ENCODE measurements around the gene PGS1. TPM values are rescaled to one million over a fixed set of nuclear protein-coding genes. Genes with fewer than 3 reads are reported as not detected.

Gene PGS1
- total and polyA plus RNA-seq, 2 donors (not counting 1 experiment from before 2014, with no cell fraction given): 22.4 to 34.5 TPM

GRCh38 chr17:78428025-78428575 is 49.7 kb downstream of the PGS1 start:
- TF ChIP-seq CTCF (conservative IDR thresholded peaks at IDR 0.05 in 1 of 2, IDR thresholded peaks at IDR 0.05 in 1 of 2; ENCODE audit: low read depth in 1 of 2, low read length in 2 of 2): no peak
- TF ChIP-seq EZH2 (IDR thresholded peaks at IDR 0.05; ENCODE audit: low read length, missing control alignments): no peak

DNA sequence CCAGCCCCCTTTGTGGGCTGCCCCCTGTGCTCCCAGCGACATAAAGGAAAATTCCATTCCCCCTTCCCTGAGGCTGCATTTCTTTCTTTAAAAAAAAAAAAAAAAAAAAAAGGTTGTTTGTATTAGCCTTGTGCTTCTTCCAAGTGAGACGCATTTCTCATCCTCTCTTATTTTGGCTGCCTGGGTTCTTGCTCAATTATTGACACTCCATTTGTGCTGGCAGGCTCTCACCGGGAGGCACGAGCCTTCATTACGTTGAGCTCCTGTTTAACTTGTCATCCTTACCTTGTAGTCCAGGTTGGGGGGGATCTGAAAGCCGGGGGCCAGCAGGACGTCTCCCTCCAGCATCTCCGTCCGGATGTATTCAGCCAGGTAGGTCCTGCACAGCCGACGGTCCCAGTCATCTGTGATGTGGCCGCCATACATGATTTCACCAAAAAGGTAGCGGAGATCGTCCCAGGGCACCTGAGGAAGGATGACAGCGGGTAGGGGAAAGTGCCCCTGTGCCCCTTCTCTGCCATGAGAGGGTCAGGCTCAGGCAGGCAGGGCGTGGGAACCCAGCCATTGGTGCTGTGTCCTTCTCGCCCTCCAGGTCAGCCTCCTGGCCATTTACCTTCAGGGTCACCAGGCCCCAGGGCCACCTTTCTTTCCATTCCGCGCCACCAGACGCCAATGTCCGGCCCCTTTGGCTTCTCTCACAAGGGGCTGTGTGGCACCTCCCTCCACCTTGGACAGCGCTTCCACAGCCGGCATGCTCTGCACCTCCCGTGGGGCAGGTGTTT is 50.6 kb downstream of the PGS1 start:
- H3K9ac ChIP-seq (ENCODE audit: insufficient read depth, low read length): no peak overlapping the region
- peaks cover 19% of the 10 kb centered on the region for H3K36me3 ChIP-seq (ENCODE audit: control insufficient read depth, insufficient read depth, low read length)
- H3K4me2 ChIP-seq (ENCODE audit: extremely low read depth, insufficient read depth, low read length): no peak overlapping the region
- no peaks in the 10 kb centered on the region for H3K79me2 ChIP-seq (ENCODE audit: control insufficient read depth, insufficient read depth, low read length)
- no peak overlapping the region for H3K27ac ChIP-seq (ENCODE audit: insufficient read depth, low read length)
- no peaks in the 10 kb centered on the region for H3K4me1 ChIP-seq (ENCODE audit: control insufficient read depth, extremely low read depth, insufficient read depth, low read length)
- no peaks in the 10 kb centered on the region for H4K20me1 ChIP-seq (ENCODE audit: control insufficient read depth, extremely low read depth, insufficient read depth, low read length)
- H3K4me3 ChIP-seq (replicated peaks in 1 of 4; ENCODE audit: control extremely low read depth in 1 of 4, insufficient read depth in 1 of 4, low read depth in 3 of 4, low read length in 4 of 4): no peak overlapping the region
- no peak overlapping the region for H2AFZ ChIP-seq (ENCODE audit: low read length)
- TF ChIP-seq EZH2 (IDR thresholded peaks at IDR 0.05; ENCODE audit: low read length, missing control alignments): no peak
- no peak for TF ChIP-seq CTCF (conservative IDR thresholded peaks at IDR 0.05 in 1 of 2, IDR thresholded peaks at IDR 0.05 in 1 of 2; ENCODE audit: low read depth in 1 of 2, low read length in 2 of 2)
- peak in 1 of 2 donors; percentile 39 for DNase-seq (ENCODE audit: low read depth in 2 of 2)
- H3K27me3 ChIP-seq (ENCODE audit: control insufficient read depth, insufficient read depth, low read length): no peaks in the 10 kb centered on the region
- no peaks in the 10 kb centered on the region for H3K9me3 ChIP-seq (ENCODE audit: control insufficient read depth, insufficient read depth, low read depth, low read length)

More at GRCh38 chr17:78428025-78428575, 49.7 kb downstream of the PGS1 start:
- H3K4me2 ChIP-seq (ENCODE audit: extremely low read depth, insufficient read depth, low read length): no peak overlapping the region
- H3K79me2 ChIP-seq (ENCODE audit: control insufficient read depth, insufficient read depth, low read length): no peaks in the 10 kb centered on the region
- no peak overlapping the region for H3K27ac ChIP-seq (ENCODE audit: insufficient read depth, low read length)
- no peaks in the 10 kb centered on the region for H4K20me1 ChIP-seq (ENCODE audit: control insufficient read depth, extremely low read depth, insufficient read depth, low read length)
- H3K9ac ChIP-seq (ENCODE audit: insufficient read depth, low read length): no peak overlapping the region
- H3K36me3 ChIP-seq (ENCODE audit: control insufficient read depth, insufficient read depth, low read length): peaks cover 21% of the 10 kb centered on the region
- no peak overlapping the region for H3K4me3 ChIP-seq (replicated peaks in 1 of 4; ENCODE audit: control extremely low read depth in 1 of 4, insufficient read depth in 1 of 4, low read depth in 3 of 4, low read length in 4 of 4)
- H2AFZ ChIP-seq (ENCODE audit: low read length): no peak overlapping the region
- H3K9me3 ChIP-seq (ENCODE audit: control insufficient read depth, insufficient read depth, low read depth, low read length): no peaks in the 10 kb centered on the region
- no peaks in the 10 kb centered on the region for H3K27me3 ChIP-seq (ENCODE audit: control insufficient read depth, insufficient read depth, low read length)
- H3K4me1 ChIP-seq (ENCODE audit: control insufficient read depth, extremely low read depth, insufficient read depth, low read length): no peaks in the 10 kb centered on the region
- no peak for DNase-seq (ENCODE audit: low read depth in 2 of 2)

- Histone ChIP-seq H3K4me3 (replicated peaks in 1 of 4; ENCODE audit: control extremely low read depth in 1 of 4, insufficient read depth in 1 of 4, low read depth in 3 of 4, low read length in 4 of 4) (no peak overlapping the region), H3K27me3 (ENCODE audit: control insufficient read depth, insufficient read depth, low read length) (no peaks in the 10 kb centered on the region), H3K27ac (ENCODE audit: insufficient read depth, low read length) (no peak overlapping the region), H3K4me2 (ENCODE audit: extremely low read depth, insufficient read depth, low read length) (no peak overlapping the region), H3K4me1 (ENCODE audit: control insufficient read depth, extremely low read depth, insufficient read depth, low read length) (no peaks in the 10 kb centered on the region), H3K79me2 (ENCODE audit: control insufficient read depth, insufficient read depth, low read length) (no peaks in the 10 kb centered on the region), H2AFZ (ENCODE audit: low read length) (no peak overlapping the region), H3K9ac (ENCODE audit: insufficient read depth, low read length) (no peak overlapping the region), H3K36me3 (ENCODE audit: control insufficient read depth, insufficient read depth, low read length) (peaks cover 17% of the 10 kb centered on the region), H3K9me3 (ENCODE audit: control insufficient read depth, insufficient read depth, low read depth, low read length) (no peaks in the 10 kb centered on the region), H4K20me1 (ENCODE audit: control insufficient read depth, extremely low read depth, insufficient read depth, low read length) (no peaks in the 10 kb centered on the region)
- TF ChIP-seq CTCF (conservative IDR thresholded peaks at IDR 0.05 in 1 of 2, IDR thresholded peaks at IDR 0.05 in 1 of 2; ENCODE audit: low read depth in 1 of 2, low read length in 2 of 2) (no peak), EZH2 (IDR thresholded peaks at IDR 0.05; ENCODE audit: low read length, missing control alignments) (no peak)
- no peak for DNase-seq (ENCODE audit: low read depth in 2 of 2)
These were observed 51.2 kb downstream of the PGS1 start for GRCh38 chr17:78429618-78429995.
